GM10847 (cell line): Measurements from ENCODE around the gene SIN3B.
A peak's percentile ranks its signal among the peaks of the same experiment; 100 is the strongest.

ENCODE experiments used
- POLR2A ChIP-seq: IDR thresholded peaks from 2 replicates; pipeline ENCODE4 v1.6.1; 2011; ENCODE audit not compliant: insufficient read length; ENCODE audit errors: extremely low read depth

SIN3B gene

GRCh38 chr19:16829010-16829821 lies at the start of gene SIN3B:
Gene SIN3B, plus strand, starts transcription at chr19:16829398. Its CDS starts 23 bp downstream, at chr19:16829421.
- TF ChIP-seq POLR2A: peak; percentile 81

- TF ChIP-seq POLR2A: no peak
Observed at GRCh38 chr19:16779539-16780163, 49.5 kb upstream of the SIN3B start.

GRCh38 chr19:16782719-16783118 lies 46.5 kb upstream of the SIN3B start:
- TF ChIP-seq POLR2A: no peak

GRCh38 chr19:16788479-16788878 lies 40.7 kb upstream of the SIN3B start:
- no peak for TF ChIP-seq POLR2A

GRCh38 chr19:16789238-16789637 lies 40.0 kb upstream of the SIN3B start:
- TF ChIP-seq POLR2A: no peak

- TF ChIP-seq POLR2A: no peak
Observed at GRCh38 chr19:16790051-16790450, 39.1 kb upstream of the SIN3B start.

GRCh38 chr19:16791942-16792341 lies 37.3 kb upstream of the SIN3B start:
- no peak for TF ChIP-seq POLR2A

GRCh38 chr19:16794456-16795441 lies 34.4 kb upstream of the SIN3B start:
- TF ChIP-seq POLR2A: no peak

- TF ChIP-seq POLR2A: no peak
Observed at GRCh38 chr19:16795731-16796130, 33.5 kb upstream of the SIN3B start.

- no peak for TF ChIP-seq POLR2A
Observed at GRCh38 chr19:16797876-16798275, 31.3 kb upstream of the SIN3B start.

- TF ChIP-seq POLR2A: no peak
Observed at GRCh38 chr19:16799740-16800139, 29.5 kb upstream of the SIN3B start.

GRCh38 chr19:16801600-16802013 lies 27.6 kb upstream of the SIN3B start:
- TF ChIP-seq POLR2A: no peak

- TF ChIP-seq POLR2A: no peak
Observed at GRCh38 chr19:16804176-16804575, 25.0 kb upstream of the SIN3B start.

GRCh38 chr19:16807549-16808284 lies 21.5 kb upstream of the SIN3B start:
- no peak for TF ChIP-seq POLR2A
